Ovary (tissue), 3 donors: ENCODE results near the gene SENP6.

Experiments
- CTCF ChIP-seq, 3 donors: fragments of 450-650 bp in 2 of 3; fragments of 200-600 bp in 1 of 3; IDR thresholded peaks; one replicate each; pipeline versions ENCODE4 v1.5.1 to v1.8.0; 2016 to 2022; ENCODE audit warnings: antibody characterized with exemption in 3 of 3, mild to moderate bottlenecking in 1 of 3
- POLR2A ChIP-seq: fragments of 450-650 bp; IDR thresholded peaks from one replicate; pipeline ENCODE4 v1.6.1; 2017; ENCODE audit warnings: antibody characterized with exemption, mild to moderate bottlenecking, moderate library complexity
- donor health status: DM: no; HTN: no; CAD: no.

DNA sequence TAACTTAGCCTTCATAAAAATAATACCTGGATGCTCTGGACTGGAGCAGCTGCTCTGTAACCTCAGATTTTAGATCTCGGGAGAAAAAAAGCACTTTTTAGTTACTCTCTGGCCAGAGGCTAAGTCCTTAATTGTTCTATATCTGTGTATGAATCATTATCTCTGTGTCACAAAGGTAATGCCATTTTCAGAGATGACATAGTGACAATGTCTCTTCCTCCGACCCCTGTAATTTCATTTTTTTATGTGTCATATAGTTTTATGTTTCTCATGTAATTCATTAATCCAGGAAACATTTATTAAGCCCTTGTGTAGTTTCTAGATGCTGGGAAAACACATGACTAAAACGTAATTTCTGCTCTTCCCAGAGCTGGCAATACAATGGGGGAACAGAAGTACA lies 55.6 kb downstream of the SENP6 start:
- no peak for TF ChIP-seq POLR2A
- no peak for TF ChIP-seq CTCF (IDR thresholded peaks at IDR 0.05)
